Activated CD8-positive, alpha-beta memory T cell treated with anti-CD3 and anti-CD28 coated beads, Interleukin-2, amount 50 U/mL, for 24 hours (primary cell): ENCODE measurements around the gene COTL1.
A peak's percentile ranks its signal among the peaks of the same experiment; 100 is the strongest.

Source experiments
- DNase-seq: peaks from one replicate; pipeline ENCODE4 v3.0.0-alpha.2; 2020; ENCODE audit errors: extremely low read depth

COTL1 gene

DNA sequence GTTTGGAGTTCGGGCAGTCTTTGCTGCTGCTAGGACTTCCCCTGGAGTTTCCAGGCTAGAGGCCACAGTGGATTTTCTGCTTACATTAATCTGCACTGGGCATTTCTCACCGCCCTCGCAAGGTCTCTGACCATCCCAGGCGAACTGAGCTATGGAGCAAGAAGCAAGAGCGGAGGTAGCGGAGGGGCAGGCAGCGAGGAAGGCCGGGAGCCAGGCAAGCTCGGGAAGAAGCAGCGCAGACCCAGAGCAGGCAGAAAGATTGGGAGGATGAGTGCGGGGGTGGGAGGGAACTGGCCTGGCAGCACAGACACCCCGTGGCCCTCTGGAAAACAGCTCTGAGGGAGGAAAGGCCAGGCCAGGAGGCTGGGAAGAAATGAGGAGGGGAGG lies 3.8 kb downstream of the COTL1 start:
- no peak for DNase-seq

DNA sequence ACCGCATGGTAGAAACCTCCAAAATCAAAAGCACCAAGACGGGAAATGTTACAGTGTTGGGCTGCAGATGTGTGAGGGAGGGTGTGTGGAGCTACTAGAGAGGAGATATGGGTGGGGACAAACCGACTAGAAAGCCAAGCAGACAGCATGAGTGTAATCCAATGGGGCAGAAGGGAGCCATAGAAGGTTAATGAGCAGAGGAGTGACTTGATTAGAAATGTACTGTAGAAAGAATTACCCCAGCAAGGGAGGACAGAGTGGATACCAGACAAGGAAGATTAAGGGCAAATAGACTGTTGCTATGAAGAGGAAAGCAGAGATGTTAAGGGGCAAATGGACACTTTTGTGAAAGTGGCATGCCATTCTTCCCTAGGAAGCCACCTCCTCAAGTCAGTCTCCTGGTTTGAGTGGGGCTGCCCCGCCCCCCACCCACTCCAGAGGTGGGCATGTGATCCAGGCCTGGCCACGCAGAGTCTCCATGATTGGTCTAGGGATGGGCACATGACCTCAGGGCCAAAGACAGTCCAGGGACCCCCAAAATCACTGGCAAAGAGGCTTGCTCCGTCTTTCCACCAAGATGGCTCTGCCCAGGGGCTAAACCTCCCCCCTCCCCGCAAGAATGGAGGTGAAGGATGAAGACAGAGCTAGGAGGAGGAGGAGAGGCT lies 4.3 kb downstream of the COTL1 start:
- no peak for DNase-seq

DNA sequence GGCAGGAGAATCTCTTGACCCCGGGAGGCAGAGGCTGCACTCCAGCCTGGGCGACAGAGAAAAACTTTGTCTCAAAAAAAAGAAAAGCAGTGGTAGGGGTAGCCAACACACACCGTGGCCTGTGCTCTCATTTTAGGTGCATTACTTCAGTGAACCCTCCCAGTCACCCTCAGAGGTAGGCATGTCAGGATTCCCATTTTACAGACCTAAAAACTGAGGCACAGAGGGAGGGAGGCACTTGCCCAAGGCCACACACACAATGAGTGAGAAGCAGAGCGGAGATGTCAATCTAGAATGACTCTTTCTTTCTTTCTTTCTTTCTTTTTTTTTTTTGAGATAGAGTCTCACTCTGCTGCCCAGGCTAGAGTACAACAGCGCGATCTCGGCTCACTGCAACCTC lies 5.2 kb downstream of the COTL1 start:
- DNase-seq, result no peak

DNA sequence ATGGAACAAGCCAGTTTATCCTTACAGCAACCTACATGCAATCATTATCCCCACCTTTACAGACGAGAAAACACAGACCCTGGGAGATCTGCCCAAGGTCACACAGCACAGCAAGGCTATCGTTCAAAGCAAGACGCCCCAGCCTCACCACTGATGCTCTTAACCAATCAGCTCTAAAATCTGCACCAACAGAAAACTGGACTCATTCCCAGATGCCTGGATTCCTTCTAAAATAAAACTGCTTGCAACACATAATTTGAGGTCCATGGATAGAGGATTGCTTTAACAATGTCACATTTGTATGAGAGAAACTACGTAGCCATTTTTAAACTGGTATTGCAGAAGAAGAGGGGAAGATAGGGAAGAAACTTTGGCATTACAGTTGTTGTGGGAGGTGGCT lies 6.8 kb downstream of the COTL1 start:
- no peak for DNase-seq

DNA sequence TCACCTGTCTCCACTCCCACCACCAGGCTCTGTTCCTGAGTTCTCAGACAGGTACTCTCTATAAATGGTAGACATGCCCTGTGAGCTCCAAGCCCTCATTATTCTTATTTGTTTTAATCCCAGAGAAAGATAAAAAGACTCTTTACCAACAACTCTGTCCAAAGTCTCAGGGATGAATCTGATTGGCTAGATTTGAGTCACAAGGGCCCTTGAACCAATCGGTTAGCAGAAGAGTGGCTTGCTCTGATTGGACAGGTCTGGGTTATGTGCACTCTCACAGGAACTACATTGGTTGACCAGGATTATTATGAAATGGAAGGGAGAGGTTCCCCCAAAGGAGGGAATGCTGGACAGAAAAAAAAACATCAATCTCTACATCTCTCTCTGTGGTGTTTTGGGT lies 7.5 kb downstream of the COTL1 start:
- DNase-seq, result no peak

DNA sequence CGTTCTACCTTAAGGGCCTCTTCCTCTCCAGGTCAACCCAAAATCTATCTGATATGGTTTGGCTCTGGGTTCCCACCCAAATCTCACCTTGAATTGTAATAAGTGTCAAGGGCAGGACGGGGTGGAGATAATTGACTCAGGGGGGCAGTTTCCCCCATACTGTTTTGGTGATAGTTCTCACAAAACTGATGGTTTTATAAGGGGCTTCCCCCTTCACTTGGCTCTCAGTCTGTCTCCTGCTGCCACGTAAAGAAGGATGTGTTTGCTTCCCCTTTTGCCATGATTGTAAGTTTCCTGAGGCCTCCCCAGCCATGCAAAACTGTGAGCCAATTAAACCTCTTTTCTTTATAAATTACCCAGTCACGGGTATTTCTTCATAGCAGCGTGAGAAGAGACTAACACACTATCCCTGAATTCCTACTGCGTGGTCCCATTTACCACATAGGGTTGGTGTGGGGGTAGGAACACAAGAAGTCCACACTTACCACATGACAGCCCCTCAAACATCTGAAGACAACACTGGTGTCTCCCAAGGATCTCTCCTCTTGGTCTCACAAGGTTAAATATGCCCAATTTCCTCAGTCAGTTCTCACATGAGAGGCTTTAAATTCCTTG lies 8.2 kb downstream of the COTL1 start:
- DNase-seq, result no peak

DNA sequence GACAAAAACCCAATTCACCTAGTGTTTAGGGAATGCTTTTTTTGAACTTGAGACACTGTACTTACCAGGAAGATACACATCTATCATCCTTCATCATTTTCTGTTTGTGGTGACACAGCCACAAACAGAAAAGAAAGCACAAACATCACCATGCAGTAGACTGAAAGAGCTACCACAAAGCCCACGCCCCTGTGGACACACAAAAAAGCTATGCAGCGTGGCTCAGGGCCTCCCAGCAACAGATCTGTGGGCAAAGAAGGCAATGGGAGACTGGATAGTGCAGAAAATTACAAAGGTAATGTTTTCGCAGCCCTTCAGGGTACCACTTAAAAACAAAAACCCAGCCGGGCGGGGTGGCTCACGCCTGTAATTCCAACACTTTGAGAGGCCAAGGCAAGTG lies 9.6 kb downstream of the COTL1 start:
- no peak for DNase-seq

DNA sequence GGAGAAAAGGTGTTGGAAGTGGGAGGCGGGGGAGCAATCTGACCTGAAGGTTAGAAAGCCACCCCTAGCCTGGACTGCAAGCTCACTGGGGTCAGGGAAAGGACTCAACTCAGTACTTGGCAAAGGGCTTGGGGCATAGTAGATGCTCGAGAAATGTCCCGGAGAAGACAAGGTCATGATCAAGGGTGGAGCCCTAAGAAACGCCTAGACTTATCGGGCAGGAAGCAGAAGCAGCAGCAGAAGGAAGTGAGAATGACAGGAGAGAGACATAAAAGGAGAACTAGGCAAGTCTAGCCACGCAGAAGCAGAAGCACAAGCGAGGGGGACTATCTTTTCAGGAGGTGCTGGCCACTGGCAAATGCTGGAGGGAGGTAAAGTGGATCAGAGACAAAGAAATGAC lies 10.2 kb downstream of the COTL1 start:
- DNase-seq, result no peak

DNA sequence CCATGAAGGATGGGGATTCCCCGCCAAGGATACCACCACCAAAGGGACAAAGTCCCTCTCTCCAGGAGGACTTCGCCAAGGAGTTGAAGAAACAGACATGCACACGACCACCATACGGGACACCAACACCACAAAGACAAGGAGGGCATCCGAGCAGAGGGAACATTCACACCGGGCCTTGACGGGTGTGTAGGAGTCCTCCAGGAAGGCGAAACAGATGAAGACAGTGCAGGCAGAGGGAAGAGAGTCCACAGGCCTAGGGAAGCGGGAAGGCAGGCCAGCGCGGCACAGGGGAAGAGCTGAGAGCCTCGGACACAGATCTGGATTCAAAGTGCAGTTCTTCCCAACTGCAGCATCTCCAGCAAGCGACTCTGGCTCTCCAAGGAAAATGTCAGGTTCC lies 10.8 kb downstream of the COTL1 start:
- DNase-seq, result no peak

DNA sequence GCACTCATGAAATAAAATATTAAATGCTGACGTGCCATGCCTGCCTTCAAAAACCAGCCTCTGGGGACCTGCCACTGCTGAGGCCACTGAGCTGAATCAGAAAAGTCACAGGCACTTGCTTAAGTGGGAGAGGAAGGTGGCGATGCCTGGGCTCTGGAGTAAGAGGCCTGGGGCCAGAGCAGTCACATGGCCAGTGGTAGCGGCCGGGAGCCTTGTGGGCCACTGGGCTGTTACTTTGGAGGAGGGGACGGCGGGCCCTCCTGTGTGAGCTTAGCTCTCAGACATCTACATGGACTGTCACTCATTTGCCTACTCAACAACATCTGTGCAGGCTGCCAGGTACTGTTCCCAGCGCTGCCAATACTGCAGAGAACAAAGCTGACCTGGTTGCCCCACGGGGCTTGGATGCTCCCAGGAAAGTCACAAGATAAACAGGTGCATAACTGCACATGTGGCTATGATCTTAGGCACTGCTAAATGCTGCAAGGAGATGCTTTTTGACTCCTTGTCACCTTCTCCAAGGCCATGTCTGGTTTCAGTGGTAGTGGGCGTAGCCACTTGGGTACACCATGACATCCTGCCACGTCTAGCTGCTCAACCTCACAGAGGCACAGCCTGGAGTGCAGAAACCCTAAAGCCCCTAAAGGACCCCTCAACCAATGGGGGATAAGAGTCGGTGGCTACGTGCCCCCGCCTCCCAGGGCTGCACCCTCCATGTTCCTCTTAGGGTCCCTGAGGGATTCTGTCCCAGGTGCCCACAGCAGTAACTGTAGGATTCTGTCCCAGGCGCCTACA lies 11.6 kb downstream of the COTL1 start:
- DNase-seq, result no peak

DNA sequence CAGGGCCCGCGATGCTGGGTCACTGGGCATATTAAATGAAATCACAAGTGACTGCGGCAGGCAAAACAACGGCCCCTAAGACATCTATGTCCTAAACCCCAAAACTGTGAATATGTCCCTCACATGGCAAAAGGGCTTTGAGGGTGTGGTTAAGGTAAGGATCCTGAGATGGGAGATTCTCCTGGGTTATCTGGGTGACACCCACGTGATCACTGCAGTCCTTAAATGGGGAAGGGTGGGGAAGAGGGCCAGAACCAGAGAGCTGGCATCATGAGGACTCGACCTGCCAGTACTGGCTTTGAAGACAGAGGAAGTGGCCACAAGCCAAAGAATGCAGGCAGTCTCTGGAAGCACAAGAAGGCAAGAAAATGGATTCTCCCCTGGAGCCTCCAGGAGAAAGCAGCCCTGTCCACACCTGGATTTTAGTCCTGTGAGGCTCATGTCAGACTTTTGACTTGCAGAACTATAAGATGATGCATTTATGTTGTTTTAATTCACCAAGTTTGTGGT lies 12.5 kb downstream of the COTL1 start:
- no peak for DNase-seq

DNA sequence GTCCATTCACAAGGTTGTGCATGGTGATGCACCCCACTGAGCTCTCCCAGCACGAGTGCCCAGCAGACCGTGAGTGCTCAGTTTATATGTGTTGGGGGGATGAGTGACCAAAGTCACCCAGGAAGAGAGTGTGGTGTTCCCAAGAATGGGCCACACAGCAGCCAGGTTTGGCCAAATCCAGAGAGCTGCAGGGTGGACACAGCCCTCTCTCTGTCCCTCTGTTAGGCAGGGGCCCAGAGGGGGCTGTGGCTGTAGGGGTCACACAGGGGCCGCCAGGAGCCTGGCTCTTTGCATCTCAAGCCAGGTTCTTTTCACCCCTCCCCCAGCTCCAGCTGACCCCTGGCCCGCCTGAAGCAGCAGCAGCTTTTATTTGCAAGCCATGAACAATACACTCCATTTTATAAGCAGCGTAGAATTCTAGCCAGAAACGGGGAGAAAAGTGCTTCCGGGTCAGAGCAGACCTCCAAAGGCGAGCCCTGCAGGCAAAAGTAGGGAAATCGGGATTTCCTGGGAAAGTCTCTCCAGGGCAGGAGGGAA lies 13.3 kb downstream of the COTL1 start:
- DNase-seq, result no peak

DNA sequence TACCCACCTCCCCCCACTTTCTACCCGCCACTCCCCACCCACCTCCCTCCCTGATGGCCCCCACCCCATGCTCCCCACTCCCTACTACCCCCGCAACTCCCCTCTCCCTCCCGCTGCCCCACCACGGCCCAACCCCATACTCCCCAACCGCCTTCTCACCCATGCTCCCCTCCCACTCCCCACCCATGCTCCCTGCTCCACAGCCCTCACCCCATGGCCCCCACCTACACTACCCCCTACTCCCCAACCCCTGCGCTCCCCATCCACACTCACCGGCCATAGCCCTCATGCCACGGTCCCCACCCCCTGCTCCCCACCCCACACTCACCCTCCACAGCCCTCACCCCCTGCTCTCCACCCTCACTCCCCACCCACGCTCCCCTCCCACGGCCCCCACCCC lies 13.9 kb downstream of the COTL1 start:
- no peak for DNase-seq

DNA sequence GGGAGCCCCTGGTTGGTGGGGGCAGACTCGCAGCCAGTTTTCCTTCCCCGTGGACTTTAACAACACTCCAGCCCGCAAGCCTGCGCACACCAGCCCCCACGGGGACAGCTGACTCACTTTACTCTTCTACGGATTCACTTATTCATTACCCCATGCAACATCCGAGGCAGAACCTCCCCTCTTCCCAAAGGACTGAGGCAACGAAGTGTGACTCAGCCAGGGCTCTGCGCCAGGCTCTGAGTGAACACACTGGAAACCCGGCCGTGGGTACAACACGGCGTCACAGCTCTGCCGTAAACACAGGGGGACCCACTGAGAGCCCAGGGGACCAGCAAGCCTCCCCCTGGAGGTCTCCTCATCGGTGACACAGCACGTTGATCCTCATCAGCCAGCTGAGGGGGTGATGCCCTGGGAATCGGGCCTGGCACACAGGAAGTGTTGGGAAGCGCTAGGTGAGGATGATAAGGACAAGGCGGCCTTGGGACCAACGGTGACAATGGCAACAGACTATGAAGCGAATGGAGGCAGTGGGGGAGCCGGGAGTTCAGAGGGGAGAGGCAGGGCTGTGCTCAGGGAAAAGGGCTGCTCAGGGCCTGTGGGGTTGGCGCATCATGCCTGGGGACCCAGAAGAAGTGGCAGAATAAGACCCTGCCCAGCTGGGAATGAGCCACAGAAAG lies 14.6 kb downstream of the COTL1 start:
- peak; percentile 40 for DNase-seq

DNA sequence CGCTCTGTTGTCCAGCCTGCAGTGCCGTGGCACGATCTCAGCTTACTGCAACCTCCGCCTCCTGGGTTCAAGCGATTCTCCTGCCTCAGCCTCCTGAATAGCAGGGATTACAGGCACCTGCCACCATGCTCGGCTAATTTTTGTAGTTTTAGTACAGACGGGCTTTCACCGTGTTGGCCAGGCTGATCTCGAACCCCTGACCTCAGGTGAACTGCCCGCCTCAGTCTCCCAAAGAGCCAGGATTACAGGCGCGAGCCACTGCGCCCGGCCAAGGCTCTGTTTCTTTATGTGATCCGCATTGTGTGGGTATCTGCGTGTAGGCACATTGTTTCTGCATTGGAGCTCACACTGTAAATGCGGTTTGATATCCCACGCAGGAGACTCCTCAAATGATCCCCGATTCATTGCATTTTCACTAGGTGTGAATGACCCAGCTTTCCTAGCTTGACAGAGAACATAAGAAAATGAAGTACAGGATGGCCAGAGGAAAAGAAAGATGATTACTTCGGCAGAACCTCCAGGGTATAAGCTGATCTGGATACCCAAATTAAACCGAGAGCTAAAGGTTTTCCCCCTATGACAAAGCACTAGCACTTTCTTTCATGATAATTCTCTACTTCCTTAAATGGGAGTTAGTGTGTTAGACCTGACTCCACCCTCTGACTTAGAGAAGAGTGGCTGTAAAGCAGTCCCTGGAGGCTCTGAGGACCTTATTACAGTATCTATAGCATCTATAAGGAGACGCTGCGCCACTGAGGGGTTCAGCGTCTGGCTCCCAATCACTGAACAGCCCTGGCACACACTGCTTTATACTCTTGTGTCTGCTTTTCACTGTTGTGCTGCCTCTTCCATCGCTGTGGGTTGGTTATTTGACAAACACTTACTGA lies 17.3 kb downstream of the COTL1 start:
- DNase-seq, result no peak

DNA sequence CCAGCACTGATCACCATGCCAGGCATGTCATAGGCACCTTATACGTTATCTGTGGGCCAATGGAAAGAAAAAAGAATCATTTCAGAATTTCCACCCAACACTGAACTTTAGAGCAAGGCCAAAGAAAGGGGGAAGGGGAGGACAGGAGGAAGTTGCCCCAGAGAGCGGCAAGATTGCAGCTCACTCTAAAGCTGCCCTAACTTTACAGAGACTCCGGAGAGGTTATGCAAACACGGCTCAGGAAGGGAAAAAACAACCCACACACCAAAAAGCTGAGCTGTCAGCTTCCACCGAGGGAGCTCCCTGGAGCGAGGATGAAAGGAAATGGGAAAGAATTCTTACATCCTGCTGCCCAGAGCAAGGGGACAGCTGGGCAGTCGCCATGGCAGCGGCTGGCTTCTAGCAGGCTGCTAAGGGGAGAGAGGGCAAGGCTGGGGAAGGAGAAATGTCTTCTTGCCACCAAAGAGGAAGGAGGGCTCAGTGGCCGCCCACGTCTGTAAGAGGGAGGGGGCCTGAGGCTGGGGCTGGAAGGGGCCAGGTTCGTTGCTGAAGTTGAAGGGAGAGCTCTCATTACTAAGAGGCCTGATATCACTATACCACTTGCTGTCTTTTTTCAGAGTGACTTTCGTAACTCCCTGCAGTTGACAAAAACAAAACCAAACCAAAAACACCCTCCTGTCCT lies 18.2 kb downstream of the COTL1 start:
- no peak for DNase-seq

DNA sequence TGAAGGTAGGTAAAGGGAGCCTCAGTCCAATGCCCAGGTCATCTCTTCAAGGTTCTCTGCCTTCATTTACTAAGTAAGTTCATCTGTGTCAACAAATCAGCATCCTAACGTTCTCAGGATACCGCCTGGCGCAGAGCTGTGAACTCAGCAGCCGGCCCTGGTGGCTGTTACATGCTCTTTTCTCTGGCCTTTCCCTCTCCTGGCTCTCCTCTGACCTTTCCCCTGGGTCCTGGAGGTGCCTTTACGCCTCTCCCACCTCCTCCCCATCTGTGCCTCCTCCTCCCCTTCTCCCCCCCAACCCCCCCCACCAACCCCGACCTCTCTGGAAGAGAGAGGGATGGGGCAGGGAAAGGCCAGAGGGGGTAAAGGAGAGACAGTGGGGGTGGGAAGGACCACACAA lies 19.5 kb downstream of the COTL1 start:
- no peak for DNase-seq

DNA sequence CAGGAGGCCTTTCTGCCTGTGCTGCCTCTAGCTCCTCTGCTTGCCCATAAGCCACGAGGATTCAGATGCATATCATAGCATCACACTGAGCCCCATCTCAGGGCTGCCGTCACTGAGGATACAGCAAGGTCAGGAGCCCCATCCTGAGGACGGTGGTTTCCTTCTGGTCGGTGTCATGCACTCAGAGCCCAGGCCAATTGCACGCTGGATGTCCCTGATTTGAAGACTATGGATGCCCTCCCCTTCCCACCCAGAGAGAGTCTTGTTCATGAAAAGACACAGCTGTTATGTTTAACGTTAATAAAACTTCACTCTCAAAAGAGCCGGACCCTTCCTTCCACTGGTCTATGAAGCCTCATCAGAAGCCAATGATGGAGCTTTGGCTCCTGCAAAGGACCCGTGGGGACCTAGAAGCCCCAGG lies 19.9 kb downstream of the COTL1 start:
- DNase-seq, result no peak

DNA sequence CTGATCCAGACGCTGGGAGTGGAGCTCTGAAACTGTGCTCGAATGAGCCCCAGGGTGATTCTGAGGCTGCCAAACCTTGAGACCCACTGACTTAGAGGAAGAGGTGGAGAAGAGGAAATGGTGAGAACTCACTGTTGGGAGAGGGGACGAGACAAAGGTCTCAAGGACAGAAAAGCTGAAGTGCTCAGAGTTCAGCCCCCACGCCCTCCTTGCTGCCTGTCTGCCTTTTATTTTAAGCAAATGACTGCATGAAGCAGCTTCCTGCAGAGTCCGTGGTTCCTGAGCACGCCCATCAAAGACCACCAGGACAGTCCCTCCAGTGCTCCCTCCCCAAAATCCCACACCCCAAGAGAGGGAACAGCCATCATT lies 20.4 kb downstream of the COTL1 start:
- no peak for DNase-seq

DNA sequence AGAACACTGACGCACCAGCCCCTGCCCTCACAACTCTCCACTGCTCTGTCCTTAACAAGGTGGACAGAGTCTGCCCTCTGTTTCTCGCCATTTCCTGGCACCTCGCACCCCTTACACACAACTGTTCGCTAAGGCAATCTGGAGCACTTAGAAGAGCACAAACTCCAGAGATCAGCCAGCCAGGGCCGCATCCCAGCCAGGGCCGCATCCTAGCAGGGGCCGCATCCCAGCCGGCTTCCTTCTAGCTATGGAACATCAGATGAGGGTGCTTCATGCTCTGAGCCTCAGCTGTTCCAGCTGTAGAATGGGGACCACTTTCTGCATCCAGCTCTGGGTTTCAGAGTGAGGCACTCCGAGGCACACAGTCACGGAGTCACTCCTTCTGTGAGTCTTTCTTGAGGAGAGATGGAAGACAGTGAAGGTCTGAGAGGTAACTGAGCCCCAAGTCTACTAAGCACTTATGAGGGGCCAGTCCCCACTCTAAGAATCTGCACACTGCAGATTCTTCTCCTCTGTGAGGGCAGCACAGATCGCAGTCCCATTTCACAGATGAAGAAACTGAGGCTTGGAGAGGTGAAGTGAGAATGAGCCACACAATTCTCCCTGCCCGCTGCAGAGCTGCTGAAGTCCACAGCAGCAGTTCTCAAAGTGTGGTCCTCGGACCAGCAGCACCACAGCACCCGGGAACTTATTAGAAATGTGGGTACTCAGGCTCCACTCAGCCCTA lies 20.9 kb downstream of the COTL1 start:
- DNase-seq, result no peak
